ENCODE data around the gene KCNN2. TPM values are rescaled to one million over a fixed set of nuclear protein-coding genes. Genes with fewer than 3 reads are reported as not detected.

The KCNN2 gene
- total RNA-seq, 1 experiment from 2014 or later: not detected

GRCh38 chr5:114312658-114313057 lies 49.2 kb upstream of the KCNN2 start:
- ChIA-PET RAD21 (ENCODE audit: low non-redundant PET in 1 of 2, low total read pairs in 2 of 2, uncharacterized antibody in 2 of 2, unreplicated experiment in 2 of 2) (no interaction called here), POLR2A (no interaction called here), CTCF (no interaction called here)
- Histone ChIP-seq H3K9me3 (ENCODE audit: control insufficient read depth in 1 of 2, insufficient read depth in 1 of 2, low read depth in 1 of 2, low read length in 2 of 2) (no peaks in the 10 kb centered on the region), H3K27me3 (ENCODE audit: insufficient read depth, low read length) (peaks cover 26% of the 10 kb centered on the region; the same call in 1 of the 2 replicates), H3K9me2 (ENCODE audit: insufficient read depth) (no peaks in the 10 kb centered on the region), H3K36me3 (ENCODE audit: control insufficient read depth in 1 of 2, insufficient read depth in 2 of 2, low read length in 2 of 2) (no peaks in the 10 kb centered on the region), H3K9ac (ENCODE audit: low read length) (no peak overlapping the region), H4K20me1 (ENCODE audit: insufficient read depth) (no peaks in the 10 kb centered on the region), H3K27ac (ENCODE audit: low read depth, low read length) (no peak overlapping the region), H3K4me1 (ENCODE audit: control insufficient read depth in 1 of 2, insufficient read depth in 2 of 2, low read length in 2 of 2) (no peaks in the 10 kb centered on the region), H3K79me2 (ENCODE audit: insufficient read depth, low read length) (no peaks in the 10 kb centered on the region), H3K4me2 (ENCODE audit: low read length) (no peak overlapping the region), H3K4me3 (replicated peaks in 1 of 2; ENCODE audit: low read depth in 1 of 2, low read length in 2 of 2) (no peak overlapping the region), H2AFZ (ENCODE audit: low read depth, low read length, poor library complexity, severe bottlenecking) (no peak overlapping the region)
- ATAC-seq (no peak), DNase-seq (ENCODE audit: low read depth, low spot score) (no peak)
- intact Hi-C loops (cut with micrococcal nuclease): no loop called here
- TF ChIP-seq YY1 (IDR thresholded peaks at IDR 0.05; ENCODE audit: extremely low read depth, insufficient replicate concordance, low read depth, low read length): no peak
- no peak for TF ChIP-seq POLR2A (IDR thresholded peaks at IDR 0.05; ENCODE audit: borderline replicate concordance, extremely low read depth, insufficient read depth, insufficient read length)
- TF ChIP-seq CBX3 (IDR thresholded peaks at IDR 0.05; ENCODE audit: low read depth): no peak
- TF ChIP-seq EZH2 (IDR thresholded peaks at IDR 0.05): no peak
- no peak for TF ChIP-seq ZFX (IDR thresholded peaks at IDR 0.05)
- no peak for TF ChIP-seq SIN3A (IDR thresholded peaks at IDR 0.05; ENCODE audit: low read depth)
- TF ChIP-seq, protein P1, sequence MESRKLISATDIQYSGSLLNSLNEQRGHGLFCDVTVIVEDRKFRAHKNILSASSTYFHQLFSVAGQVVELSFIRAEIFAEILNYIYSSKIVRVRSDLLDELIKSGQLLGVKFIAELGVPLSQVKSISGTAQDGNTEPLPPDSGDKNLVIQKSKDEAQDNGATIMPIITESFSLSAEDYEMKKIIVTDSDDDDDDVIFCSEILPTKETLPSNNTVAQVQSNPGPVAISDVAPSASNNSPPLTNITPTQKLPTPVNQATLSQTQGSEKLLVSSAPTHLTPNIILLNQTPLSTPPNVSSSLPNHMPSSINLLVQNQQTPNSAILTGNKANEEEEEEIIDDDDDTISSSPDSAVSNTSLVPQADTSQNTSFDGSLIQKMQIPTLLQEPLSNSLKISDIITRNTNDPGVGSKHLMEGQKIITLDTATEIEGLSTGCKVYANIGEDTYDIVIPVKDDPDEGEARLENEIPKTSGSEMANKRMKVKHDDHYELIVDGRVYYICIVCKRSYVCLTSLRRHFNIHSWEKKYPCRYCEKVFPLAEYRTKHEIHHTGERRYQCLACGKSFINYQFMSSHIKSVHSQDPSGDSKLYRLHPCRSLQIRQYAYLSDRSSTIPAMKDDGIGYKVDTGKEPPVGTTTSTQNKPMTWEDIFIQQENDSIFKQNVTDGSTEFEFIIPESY (IDR thresholded peaks at IDR 0.05; ENCODE audit: extremely low read depth, insufficient replicate concordance, low read length): no peak
- no peak for TF ChIP-seq REST (IDR thresholded peaks at IDR 0.05; ENCODE audit: low read depth)
- TF ChIP-seq FOSL1 (IDR thresholded peaks at IDR 0.05; ENCODE audit: low read depth): no peak
- TF ChIP-seq ELF1 (IDR thresholded peaks at IDR 0.05; ENCODE audit: borderline replicate concordance, low read depth): no peak
- BruUV-seq (replicated peaks): no TSS peak
